HG02763 (cell line): ENCODE data around the gene STX1A.

ENCODE experiments used
- ATAC-seq: cut with Tn5 transposase; IDR thresholded peaks from one replicate; pipeline ENCODE4 v1.9.1; 2021; ENCODE audit warnings: mild to moderate bottlenecking, moderate library complexity; ENCODE audit not compliant: unreplicated experiment

Gene STX1A

DNA sequence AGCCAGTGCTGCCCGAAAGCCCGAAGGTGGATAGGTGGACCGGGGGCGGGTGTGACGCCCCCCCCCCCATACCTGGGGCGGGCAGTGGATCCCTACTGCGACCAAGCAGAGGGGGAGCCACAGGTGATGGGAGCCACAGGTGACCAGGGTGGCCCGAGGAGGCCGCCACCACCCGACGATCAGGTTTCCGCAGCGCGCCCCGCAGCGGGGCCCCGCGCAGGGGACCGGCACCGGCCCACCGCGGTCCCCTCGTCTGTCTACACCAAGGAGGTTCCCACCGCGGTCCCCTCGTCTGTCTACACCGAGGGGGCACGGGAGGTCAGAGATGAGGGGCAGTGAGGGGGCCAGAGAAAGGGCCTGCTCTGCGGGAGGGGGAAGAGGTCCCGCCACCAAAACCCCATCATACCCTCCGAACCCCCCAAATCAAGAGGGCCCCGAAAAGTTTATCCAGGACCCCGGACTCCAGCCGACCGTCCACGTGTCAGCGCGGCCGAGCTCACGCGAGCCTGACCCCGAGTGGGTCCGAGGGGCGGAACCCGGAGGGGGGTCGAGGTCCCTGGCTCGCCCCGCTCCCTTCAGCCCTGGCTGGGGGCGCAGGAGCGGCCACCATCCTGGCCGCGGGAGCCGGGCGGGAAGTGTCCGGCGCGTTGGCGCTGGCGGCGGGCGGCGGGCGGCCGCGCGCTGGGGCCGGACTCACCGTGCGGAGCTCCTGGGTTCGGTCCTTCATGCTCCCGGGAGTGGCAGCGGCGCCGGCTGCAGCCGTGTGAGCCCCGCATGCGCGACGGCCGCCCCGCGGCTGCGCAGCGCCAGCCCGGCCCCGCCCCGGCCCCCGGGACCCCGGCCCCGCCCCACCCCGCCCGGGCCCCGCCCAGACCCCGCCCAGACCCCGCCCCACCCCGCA lies at the start of gene STX1A:
STX1A (minus strand) TSS at position 765 of the 901 bp plus-strand sequence; CDS start at position 727, 38 bp downstream.
- ATAC-seq, result peak; percentile 61

DNA sequence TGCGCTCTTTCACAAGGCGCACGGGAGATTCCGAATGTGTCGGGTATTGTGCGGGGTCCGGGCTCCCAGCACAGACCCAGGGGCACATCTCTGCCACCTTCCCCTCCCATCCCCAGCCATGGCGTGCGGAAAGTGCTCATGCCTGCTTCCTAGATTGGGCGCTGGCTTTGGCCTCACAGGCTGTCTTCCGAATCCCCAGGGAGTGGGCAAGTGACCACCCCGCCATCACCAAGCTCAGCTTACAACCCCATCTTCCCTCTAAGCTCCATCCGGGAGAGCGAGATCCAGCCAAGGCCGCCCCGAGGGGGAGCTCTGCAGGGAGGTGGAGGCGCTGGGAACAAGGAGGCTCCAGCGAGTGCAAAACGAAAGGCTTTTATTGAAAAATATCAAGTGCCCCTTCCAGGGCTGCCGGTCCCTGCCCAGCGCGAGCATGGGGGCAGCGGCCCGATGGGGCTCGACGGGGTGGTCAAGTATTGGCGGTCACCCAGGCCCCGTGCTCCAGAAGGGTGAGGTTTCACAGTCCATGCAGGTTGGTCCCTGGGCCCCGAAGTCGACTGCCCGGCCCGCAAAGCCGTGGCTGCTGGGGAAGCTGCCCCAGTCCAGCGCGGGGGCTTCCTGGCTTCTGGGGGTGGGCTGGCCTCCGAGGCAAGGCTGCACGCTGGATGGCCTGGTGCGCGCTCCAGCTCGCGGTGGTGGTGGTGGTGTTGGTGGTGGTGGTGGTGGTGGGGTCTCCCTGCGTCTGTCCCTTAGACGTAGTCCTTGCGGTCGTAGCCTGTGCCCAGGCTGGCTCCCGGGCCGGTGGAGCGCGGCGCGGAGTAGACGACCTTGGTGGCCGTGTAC lies 49.4 kb upstream of the STX1A start:
- no peak for ATAC-seq

DNA sequence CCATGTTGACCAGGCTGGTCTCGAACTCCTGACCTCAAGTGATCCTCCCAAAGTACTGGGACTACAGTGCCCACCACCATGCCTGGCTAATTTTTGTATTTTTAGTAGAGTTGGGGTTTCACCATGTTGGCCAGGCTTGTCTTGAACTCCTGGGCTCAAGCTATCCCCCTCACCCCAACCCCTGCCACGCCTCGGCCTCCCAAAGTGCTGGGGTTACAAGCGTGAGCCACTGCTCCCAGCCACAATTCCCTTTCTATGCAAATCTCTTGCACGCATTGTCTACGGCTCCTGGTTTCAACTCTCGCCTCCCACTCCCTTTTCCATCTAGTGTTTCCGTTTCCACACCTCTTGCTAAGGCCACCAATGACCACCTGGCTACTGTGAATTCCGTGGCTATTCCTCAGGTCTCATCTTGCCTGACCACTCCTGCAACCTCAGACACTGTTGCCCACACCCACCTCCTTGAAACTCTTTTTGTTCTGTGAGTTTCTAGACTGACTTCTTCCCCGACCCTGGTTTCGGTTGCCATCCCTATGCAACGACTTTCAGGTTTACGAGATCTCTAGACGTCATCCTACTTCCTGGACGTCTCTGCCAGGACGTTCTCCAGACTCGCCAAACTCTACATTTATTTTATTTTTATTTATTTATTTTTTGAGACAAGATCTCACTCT lies 47.2 kb upstream of the STX1A start:
- no peak for ATAC-seq

GRCh38 chr7:73762659-73762999 lies 43.2 kb upstream of the STX1A start:
- ATAC-seq, result no peak

DNA sequence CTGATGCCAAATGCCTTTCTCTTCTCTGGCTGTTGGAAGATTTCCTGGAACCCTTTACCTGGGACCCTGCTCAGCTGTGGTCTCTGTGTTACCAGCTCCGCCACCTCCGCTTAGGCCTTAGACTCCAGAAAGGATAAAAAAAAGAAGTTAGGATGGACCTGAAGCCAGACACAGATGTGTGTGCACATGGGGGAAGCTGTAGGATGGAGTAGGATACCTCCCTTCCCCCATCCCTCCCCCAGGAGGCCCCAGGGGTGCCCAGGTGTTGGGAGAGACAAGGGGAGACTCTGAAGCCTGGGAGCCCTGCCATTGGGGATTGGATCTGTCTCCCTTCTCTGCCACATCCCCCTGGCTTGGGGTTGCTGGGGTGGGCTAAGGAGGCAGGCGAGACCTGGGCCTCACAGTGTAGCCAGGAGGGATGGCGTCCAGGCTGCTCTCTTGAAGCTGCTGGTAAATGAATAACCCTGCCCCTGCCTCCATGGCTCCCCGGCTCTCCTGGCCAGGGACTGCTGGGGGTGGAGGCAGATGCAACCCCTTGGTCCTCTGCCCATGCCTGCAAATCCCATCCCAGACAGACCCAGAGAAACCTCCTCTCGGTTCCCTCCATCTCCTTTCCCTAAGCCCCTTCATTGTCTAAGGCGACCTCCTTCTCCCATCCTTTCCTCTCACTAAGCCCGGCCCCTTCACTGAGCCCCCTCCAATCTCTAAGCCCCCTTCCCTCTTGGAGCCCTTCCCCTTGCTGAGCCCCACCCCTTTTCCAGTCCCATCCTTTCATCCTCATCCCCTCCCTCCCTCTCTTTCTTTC lies 42.6 kb upstream of the STX1A start:
- ATAC-seq, result no peak

DNA sequence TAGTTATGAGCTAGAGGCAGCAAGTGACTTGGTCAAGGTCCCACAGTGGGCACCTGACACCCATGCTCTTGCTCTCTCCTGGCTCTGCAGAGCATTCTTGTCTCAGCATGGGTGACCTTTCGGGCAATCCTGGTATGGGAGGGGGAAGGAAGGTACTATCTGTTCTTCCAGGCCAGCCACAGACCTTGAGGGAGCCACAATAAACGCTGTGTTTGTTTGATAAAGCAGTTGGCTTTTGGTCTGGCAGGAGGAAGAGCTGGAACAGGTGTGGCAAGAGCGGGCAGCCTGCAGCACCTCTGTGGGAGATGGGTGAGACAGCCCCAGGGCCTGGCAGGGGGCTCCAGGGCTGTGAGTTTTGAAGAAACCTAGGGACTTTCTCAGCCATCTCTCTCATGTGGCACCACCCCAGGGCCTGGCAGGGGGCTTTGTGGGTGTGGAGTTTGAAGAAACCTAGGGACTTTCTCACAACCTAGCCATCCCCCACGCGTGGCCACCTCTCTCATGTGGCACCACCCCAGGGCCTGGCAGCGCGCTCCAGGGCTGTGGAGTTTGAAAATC lies 39.2 kb upstream of the STX1A start:
- no peak for ATAC-seq

GRCh38 chr7:73749931-73750776 lies 30.7 kb upstream of the STX1A start:
- ATAC-seq, result no peak

DNA sequence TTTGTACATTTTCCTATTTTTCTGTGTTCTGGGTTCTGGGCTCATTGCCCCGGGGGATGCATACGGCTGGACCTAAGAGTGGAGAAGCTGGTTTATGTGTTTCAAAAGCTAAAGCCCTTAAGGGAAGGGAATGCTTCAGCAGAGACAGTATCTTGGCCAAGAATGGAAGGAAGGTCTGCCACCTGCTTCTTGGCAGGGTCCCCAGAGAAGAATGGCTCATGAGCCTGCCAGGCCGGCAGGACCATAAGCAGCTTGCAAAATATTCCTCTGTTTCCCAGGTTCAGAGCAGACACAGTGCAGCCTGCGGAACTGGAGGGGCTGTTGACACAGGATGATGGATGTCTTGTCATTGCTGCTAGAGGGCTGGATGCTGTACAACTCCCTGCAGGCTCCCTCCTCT lies 26.9 kb upstream of the STX1A start:
- ATAC-seq, result no peak

- ATAC-seq, result no peak
Measured at GRCh38 chr7:73742753-73743641, 23.5 kb upstream of the STX1A start.

- no peak for ATAC-seq
Measured at GRCh38 chr7:73742338-73742752, 22.9 kb upstream of the STX1A start.

DNA sequence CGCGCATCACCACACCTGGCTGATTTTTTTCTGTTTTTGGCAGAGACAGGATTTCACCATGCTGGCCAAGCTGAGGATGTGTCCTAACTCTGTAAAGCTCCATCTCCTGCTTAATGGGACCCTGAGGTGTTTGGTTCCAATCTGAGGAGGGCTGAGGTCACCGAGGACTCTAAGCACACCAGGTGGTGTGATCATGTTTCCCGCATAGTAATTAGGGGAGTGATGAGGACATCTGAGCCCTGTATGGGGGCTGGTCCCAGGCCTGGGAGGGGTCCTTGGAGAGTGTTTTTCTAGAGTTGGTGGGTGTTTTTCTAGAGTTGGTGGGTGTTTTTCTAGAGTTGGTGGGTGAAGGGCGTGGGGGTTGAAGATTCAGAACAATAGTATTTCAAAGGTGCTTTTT lies 22.1 kb upstream of the STX1A start:
- ATAC-seq, result no peak

GRCh38 chr7:73740771-73741170 lies 21.3 kb upstream of the STX1A start:
- ATAC-seq, result no peak

GRCh38 chr7:73740212-73740611 lies 20.7 kb upstream of the STX1A start:
- ATAC-seq, result no peak

DNA sequence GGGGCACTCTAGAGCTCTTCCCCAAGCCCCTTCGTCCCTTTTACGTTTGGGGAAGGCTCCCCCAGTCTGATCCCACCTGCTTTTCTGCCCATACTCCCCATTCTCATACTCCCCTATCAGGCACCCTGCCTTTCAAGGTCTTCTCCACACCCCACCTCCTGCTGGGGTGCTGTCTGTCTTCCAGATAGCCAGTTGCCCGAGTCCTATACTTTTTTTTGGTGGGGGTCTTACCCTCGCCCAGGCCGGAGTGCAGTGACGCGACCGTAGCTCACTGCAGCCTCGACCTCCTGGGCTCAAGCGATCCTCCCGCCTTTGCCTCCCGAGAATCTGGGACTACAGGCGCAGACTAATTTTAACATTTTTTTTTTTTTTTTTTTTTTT lies 19.9 kb upstream of the STX1A start:
- no peak for ATAC-seq

- ATAC-seq, result peak; percentile 89
Measured at GRCh38 chr7:73738612-73739386, 19.3 kb upstream of the STX1A start, which contains the start of gene ABHD11. TSS of gene ABHD11 (minus strand) at chr7:73738802. CDS start at chr7:73738770, 32 bp downstream.

GRCh38 chr7:73738220-73738611 lies 18.7 kb upstream of the STX1A start:
- no peak for ATAC-seq

GRCh38 chr7:73737491-73738219 lies 18.2 kb upstream of the STX1A start:
- no peak for ATAC-seq
